ENCODE measurements around the gene FAM111A. TPM values are rescaled to one million over a fixed set of nuclear protein-coding genes. Genes with fewer than 3 reads are reported as not detected.
A peak's percentile ranks its signal among the peaks of the same experiment; 100 is the strongest.

The FAM111A gene
- total and polyA plus RNA-seq, 10 of the 15 experiments (the other 5 are each of a cell fraction or from before 2014, with no cell fraction given), result 26.6 to 95.0 (median 67.5) TPM

DNA sequence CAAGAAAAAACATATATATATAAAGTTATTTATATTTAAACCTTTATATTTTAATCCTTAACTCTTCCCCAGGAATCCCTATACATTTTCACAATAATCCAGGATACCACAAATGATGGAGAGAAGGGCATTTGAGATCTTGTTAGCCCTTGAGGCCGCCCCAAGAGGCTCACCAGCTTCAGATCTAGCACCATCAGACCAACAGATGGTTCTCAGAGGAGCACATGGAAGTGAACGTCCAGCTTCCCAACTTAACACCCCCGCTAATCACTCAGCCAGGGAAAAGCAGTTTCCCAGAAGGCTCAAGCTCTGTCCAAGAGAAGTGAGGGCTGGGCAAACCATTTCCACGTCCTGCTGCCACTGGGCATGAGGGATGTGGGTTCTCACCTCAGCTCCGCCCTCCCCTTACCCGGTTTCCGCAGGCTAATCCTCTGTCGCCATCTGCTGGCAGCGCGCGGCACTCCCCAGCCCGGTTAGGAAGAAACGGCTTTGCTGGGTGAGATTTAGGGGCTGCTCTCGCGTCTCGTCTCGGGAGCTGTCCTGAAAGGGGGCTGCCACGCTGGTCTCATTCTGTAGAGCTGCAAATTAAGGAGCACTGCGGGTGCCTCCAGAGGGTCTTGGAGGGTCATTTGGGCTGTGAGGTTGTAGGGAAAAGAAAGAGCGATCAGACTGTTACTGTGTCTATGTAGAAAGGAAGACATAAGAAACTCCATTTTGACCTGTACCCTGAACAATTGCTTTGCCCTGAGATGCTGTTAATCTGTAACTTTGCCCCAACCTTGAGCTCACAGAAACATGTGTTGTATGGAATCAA lies 6.8 kb upstream of the FAM111A start (continued):
- TF ChIP-seq EZH2 (IDR thresholded peaks at IDR 0.05; ENCODE audit: borderline replicate concordance, control insufficient read depth, low read depth, low read length) (no peak), KAT2A (conservative IDR thresholded peaks at IDR 0.05; ENCODE audit: control insufficient read depth, low read depth, low read length) (no peak), KDM1A (IDR thresholded peaks at IDR 0.05; ENCODE audit: borderline replicate concordance) (no peak), SPI1 (IDR thresholded peaks at IDR 0.05; ENCODE audit: borderline replicate concordance, insufficient read depth, low read depth, low read length) (no peak), RAD21 (IDR thresholded peaks at IDR 0.05; ENCODE audit: insufficient read depth, low read depth, low read length) (peak; percentile 99), HDAC2 (IDR thresholded peaks at IDR 0.05) (no peak), GABPA (IDR thresholded peaks at IDR 0.05; ENCODE audit: low read depth) (no peak), IRF4 (IDR thresholded peaks at IDR 0.05; ENCODE audit: low read depth, low read length) (0 out of 2 replicates have a peak, but pooled peaks have one; percentile 35), BHLHE40 (IDR thresholded peaks at IDR 0.05; ENCODE audit: borderline replicate concordance in 1 of 2, low read depth in 2 of 2, low read length in 1 of 2) (peak; percentile 14 to 36; a peak in 2 of 4 replicates), POLR2AphosphoS2 (IDR thresholded peaks at IDR 0.05; ENCODE audit: low read depth, low read length) (no peak), SMC3 (IDR thresholded peaks at IDR 0.05; ENCODE audit: borderline replicate concordance, low read length) (peak; percentile 87), TAF1 (IDR thresholded peaks at IDR 0.05; ENCODE audit: borderline replicate concordance, low read depth, low read length) (no peak), BCL11A (IDR thresholded peaks at IDR 0.05; ENCODE audit: low read depth, low read length) (no peak)
- TF ChIP-seq, protein P1, sequence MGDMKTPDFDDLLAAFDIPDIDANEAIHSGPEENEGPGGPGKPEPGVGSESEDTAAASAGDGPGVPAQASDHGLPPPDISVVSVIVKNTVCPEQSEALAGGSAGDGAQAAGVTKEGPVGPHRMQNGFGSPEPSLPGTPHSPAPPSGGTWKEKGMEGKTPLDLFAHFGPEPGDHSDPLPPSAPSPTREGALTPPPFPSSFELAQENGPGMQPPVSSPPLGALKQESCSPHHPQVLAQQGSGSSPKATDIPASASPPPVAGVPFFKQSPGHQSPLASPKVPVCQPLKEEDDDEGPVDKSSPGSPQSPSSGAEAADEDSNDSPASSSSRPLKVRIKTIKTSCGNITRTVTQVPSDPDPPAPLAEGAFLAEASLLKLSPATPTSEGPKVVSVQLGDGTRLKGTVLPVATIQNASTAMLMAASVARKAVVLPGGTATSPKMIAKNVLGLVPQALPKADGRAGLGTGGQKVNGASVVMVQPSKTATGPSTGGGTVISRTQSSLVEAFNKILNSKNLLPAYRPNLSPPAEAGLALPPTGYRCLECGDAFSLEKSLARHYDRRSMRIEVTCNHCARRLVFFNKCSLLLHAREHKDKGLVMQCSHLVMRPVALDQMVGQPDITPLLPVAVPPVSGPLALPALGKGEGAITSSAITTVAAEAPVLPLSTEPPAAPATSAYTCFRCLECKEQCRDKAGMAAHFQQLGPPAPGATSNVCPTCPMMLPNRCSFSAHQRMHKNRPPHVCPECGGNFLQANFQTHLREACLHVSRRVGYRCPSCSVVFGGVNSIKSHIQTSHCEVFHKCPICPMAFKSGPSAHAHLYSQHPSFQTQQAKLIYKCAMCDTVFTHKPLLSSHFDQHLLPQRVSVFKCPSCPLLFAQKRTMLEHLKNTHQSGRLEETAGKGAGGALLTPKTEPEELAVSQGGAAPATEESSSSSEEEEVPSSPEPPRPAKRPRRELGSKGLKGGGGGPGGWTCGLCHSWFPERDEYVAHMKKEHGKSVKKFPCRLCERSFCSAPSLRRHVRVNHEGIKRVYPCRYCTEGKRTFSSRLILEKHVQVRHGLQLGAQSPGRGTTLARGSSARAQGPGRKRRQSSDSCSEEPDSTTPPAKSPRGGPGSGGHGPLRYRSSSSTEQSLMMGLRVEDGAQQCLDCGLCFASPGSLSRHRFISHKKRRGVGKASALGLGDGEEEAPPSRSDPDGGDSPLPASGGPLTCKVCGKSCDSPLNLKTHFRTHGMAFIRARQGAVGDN (IDR thresholded peaks at IDR 0.05), result 0 out of 2 replicates have a peak, but pooled peaks have one; percentile 44
- TF ChIP-seq, protein P2, sequence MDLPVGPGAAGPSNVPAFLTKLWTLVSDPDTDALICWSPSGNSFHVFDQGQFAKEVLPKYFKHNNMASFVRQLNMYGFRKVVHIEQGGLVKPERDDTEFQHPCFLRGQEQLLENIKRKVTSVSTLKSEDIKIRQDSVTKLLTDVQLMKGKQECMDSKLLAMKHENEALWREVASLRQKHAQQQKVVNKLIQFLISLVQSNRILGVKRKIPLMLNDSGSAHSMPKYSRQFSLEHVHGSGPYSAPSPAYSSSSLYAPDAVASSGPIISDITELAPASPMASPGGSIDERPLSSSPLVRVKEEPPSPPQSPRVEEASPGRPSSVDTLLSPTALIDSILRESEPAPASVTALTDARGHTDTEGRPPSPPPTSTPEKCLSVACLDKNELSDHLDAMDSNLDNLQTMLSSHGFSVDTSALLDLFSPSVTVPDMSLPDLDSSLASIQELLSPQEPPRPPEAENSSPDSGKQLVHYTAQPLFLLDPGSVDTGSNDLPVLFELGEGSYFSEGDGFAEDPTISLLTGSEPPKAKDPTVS (IDR thresholded peaks at IDR 0.05; ENCODE audit: low read depth, low read length), result no peak
- TF ChIP-seq, protein P3, sequence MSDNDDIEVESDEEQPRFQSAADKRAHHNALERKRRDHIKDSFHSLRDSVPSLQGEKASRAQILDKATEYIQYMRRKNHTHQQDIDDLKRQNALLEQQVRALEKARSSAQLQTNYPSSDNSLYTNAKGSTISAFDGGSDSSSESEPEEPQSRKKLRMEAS (IDR thresholded peaks at IDR 0.05; ENCODE audit: low read depth, low read length), result no peak
- TF ChIP-seq, protein P4, sequence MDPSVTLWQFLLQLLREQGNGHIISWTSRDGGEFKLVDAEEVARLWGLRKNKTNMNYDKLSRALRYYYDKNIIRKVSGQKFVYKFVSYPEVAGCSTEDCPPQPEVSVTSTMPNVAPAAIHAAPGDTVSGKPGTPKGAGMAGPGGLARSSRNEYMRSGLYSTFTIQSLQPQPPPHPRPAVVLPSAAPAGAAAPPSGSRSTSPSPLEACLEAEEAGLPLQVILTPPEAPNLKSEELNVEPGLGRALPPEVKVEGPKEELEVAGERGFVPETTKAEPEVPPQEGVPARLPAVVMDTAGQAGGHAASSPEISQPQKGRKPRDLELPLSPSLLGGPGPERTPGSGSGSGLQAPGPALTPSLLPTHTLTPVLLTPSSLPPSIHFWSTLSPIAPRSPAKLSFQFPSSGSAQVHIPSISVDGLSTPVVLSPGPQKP (IDR thresholded peaks at IDR 0.05; ENCODE audit: low read depth, low read length), result no peak
- TF ChIP-seq, protein P5, sequence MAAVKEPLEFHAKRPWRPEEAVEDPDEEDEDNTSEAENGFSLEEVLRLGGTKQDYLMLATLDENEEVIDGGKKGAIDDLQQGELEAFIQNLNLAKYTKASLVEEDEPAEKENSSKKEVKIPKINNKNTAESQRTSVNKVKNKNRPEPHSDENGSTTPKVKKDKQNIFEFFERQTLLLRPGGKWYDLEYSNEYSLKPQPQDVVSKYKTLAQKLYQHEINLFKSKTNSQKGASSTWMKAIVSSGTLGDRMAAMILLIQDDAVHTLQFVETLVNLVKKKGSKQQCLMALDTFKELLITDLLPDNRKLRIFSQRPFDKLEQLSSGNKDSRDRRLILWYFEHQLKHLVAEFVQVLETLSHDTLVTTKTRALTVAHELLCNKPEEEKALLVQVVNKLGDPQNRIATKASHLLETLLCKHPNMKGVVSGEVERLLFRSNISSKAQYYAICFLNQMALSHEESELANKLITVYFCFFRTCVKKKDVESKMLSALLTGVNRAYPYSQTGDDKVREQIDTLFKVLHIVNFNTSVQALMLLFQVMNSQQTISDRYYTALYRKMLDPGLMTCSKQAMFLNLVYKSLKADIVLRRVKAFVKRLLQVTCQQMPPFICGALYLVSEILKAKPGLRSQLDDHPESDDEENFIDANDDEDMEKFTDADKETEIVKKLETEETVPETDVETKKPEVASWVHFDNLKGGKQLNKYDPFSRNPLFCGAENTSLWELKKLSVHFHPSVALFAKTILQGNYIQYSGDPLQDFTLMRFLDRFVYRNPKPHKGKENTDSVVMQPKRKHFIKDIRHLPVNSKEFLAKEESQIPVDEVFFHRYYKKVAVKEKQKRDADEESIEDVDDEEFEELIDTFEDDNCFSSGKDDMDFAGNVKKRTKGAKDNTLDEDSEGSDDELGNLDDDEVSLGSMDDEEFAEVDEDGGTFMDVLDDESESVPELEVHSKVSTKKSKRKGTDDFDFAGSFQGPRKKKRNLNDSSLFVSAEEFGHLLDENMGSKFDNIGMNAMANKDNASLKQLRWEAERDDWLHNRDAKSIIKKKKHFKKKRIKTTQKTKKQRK (IDR thresholded peaks at IDR 0.05; ENCODE audit: low read depth, low read length), result no peak

Measured in GM12878 (cell line).